GM12891 (cell line): ENCODE measurements around the gene HBP1.

Experiments
- POLR2A ChIP-seq: IDR thresholded peaks from 2 replicates; pipeline ENCODE4 v1.6.1; 2011; ENCODE audit warnings: low read depth, low read length, control low read depth
- SPI1 ChIP-seq: IDR thresholded peaks from 2 replicates; pipeline ENCODE4 v1.6.1; 2011; ENCODE audit warnings: low read depth, low read length, control low read depth

GRCh38 chr7:107130487-107131220, 38.1 kb upstream of the HBP1 start:
- TF ChIP-seq POLR2A = no peak
- TF ChIP-seq SPI1 = no peak
